Activated CD4-positive, alpha-beta T cell treated with anti-CD3 and anti-CD28 coated beads, Interleukin-2, amount 50 U/mL, for 4 hours (primary cell): ENCODE measurements around the gene ANKRD65.
A peak's percentile ranks its signal among the peaks of the same experiment; 100 is the strongest.
"Not testable (repeated sequence)": the region's sequence is repeated elsewhere in the genome, so short reads cannot be mapped to it uniquely, and the experiment has no call there.

Experiments
- DNase-seq, 2 experiments: peaks; one replicate each; pipeline ENCODE4 v3.0.0-alpha.2; 2020

The ANKRD65 gene

DNA sequence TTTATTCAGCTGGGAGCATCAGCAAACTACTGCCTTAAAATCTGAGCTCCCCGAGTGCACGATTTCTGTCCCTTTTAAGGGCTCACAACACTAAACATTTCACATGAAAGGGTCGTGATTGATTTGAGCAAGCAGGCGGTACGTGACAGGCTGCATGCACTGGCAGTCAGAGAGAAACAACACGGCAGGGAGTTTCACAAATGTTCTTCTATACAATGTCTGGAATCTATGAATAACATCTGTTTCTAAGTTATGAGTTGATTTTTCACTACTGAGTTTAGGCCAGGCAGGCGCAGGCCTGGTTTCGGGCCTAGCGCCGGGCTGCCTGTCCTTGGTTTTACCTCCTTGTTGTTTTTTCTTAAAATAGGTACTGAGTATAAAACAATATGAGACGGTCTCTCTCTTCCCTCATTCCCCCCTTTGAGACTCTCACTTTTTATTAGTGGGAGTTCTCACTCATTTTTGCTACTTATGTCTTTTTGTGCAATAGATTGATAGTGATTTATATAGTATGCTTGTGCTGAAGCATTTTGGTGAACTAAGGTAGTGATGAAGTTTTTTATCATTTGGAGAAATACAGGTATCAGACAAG, 8.7 kb downstream of the ANKRD65 start:
- not testable (repeated sequence) for DNase-seq

GRCh38 chr1:1411626-1412025, 9.4 kb downstream of the ANKRD65 start:
- no peak for DNase-seq

DNA sequence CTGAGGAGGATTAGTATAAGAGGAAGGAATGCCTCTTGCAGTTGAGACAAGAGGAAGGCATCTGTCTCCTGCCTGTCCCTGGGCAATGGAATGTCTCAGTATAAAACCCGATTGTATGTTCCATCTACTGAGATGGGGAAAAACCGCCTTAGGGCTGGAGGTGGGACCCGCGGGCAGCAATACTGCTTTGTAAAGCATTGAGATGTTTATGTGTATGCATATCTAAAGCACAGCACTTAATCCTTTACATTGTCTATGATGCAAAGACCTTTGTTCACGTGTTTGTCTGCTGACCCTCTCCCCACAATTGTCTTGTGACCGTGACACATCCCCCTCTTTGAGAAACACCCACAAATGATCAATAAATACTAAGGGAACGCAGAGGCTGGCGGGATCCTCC, 10.8 kb downstream of the ANKRD65 start:
- DNase-seq: not testable (repeated sequence)

GRCh38 chr1:1407636-1408318, 13.3 kb downstream of the ANKRD65 start:
- no peak for DNase-seq

DNA sequence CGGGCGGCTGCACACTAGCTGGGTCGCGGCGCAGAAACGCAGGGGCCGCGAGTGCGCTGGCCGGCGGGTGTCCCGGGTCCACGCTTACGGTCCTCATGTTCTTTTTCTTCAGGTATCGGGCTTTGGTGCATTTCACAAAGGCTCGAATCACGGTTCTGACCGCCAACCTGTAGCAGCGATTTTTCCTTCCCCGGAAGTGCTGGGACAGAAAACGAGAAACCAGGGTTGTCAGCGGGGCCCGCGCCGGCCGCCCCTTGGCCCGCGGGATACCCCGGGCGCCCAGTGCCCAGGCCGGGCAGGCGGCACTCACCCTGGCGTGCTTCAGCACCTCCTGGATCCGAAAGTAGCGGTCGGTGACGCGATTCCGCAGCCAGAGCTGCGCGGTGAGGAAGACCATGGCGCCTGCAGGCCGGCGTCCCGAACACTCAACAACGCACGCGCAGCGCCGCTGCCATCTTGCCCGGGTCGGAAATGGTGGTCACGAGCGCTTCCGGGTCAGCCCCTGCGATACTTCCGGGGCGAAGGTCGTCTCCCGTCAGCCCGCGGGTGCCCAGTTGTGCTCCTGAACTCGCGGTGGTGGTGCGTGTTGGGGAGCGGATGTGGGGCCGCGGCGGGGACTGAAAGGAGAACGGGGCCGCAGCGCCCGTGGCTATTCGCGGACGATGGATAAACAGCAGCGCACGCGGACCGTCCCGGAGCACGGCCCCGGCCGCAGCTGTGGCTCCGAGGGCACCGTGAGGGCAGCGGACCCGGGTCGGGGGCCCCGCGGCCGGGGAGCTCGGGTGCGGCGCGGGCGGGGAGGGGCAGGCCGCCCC, 14.0 kb downstream of the ANKRD65 start, which contains the start of gene MRPL20:
TSS of gene MRPL20 (minus strand) at position 473 of the 815 bp plus-strand sequence. CDS start at position 397, 76 bp downstream.
- DNase-seq: peak; percentile 93 to 94

DNA sequence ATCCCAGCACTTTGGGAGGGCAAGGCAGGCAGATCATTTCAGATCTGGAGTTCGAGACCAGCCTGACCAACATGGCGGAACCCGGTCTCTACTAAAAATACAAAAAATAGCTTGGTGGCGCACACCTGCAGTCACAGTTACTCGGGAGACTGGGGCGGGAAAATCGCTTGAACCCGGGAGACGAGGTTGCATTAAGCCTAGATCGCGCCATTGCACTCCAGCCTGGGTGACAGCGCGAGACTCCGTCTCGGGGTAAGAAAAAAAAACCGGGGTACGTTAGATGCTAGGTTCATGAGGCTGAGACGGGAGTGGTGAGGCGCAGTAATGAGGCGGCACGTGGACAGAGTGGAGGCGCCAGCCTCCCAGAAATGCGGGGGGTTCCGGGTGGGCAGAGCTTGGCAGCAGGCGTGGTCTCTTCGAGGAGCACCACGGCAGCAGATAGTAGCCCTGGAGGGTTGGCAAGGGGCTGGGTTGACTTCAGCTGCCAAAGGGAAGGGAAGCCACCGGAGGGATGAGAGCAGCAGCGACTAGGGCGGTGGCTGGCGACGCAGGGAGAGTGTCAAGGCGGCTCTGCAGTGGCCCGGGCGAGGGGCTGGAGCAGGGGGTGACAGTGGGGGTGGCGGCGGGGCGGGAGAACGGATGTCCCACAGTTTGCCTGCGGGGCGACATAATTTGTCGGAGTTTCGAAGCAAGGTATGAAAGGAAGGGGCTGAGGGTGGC, 14.8 kb downstream of the ANKRD65 start:
- DNase-seq: no peak

DNA sequence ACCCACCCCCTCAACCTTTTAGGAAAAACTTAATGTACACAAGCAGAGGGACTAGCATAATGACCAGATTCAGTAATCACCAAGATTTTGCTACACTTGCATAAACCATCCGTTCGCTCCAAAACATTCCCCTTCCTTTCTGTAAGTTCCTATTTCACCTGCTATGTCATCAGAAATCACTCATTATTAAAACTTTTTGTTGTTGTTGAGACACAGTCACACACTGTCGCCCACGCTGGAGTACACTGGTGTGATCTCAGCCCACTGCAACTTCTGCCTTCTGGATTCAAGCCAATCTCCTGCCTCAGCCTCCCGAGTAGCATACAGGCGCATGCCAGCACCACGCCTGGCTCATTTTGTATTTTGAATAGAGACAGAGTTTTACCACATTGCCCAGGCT, 17.4 kb downstream of the ANKRD65 start:
- DNase-seq: no peak

GRCh38 chr1:1402901-1403392, 18.1 kb downstream of the ANKRD65 start:
- DNase-seq: not testable (repeated sequence)

DNA sequence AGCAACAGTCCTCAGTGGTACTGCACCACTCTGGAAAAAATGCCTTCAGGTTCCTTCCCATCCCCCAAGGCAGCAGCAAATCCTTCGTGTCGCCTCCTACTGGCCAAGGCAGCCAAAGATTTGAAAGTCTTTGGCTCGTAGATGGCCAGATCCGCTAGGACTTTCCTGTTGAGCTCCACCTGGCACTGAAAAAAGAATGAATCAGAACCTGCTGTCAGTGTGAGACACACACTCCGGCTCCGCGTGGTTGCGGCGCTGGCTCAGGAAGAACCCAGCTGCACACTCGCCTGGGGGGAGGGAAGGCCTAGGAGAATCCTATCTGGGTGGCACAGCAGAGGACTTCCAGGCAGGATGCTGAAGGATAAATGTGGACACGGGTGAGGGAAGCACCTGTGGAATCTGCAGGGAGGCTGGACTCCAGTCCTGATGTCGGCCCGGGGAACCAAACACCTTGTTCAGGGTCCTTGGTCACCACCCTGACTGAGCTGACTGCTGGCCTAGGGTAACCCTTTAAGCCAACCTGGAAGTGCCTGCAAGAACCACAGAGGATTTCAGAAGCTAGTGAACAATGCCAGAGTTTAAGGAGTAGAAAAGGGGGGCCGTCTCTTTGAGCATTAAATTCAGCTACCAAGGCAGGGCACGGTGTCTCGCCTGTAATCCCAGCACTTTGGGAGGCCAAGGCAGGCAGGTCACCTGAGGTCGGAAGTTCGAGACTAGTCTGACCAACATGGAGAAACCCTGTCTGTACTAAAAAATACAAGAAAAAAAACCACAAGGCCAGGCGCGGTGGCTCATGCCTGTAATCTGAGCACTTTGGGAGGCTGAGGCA, 18.8 kb downstream of the ANKRD65 start:
- peak; percentile 29 to 32 for DNase-seq

- DNase-seq: no peak
Measured at GRCh38 chr1:1401457-1402010, 19.5 kb downstream of the ANKRD65 start.

GRCh38 chr1:1400576-1401456, 20.3 kb downstream of the ANKRD65 start:
- DNase-seq: no peak

- DNase-seq: no peak
Measured at GRCh38 chr1:1399872-1400575, 21.1 kb downstream of the ANKRD65 start.

DNA sequence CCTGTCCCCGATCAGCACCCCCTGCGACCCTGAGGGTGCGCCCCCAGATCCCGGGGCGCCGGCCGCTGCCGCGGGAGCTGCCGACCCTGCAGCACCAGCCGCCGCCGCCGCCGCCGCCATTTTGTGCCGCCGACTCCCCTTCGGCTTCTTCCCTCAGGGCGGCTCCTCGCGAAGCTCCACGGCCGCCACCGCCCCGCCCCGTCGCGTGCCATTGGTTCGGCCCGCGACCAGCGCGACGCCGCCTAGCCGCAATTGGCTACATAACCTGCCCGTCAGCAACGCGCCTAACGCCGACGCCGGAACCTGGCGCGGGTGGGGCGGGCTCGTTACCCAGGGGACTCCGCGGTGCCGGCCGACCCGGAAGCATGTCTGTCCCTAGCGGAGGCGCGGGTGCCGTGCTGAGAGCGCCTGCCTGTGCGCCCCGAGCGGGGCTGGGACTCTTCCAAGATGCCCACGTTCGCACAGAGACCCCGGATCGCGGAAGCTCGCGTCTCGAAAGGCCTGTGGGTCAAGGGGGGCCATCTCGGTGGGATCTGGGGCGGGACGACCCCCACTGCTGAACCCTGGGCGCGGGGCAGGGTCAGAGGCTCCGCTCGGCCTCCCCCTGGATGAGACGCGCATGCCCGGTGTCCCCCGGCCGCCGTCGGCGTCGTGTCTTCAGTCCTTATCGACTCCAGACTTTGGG, 21.7 kb downstream of the ANKRD65 start, which contains the start of gene CCNL2:
TSS of gene CCNL2 (minus strand) at position 149 of the 685 bp plus-strand sequence. CDS start at position 120, 29 bp downstream.
- peak; percentile 99 for DNase-seq

- DNase-seq: no peak
Measured at GRCh38 chr1:1398677-1399186, 22.3 kb downstream of the ANKRD65 start.

DNA sequence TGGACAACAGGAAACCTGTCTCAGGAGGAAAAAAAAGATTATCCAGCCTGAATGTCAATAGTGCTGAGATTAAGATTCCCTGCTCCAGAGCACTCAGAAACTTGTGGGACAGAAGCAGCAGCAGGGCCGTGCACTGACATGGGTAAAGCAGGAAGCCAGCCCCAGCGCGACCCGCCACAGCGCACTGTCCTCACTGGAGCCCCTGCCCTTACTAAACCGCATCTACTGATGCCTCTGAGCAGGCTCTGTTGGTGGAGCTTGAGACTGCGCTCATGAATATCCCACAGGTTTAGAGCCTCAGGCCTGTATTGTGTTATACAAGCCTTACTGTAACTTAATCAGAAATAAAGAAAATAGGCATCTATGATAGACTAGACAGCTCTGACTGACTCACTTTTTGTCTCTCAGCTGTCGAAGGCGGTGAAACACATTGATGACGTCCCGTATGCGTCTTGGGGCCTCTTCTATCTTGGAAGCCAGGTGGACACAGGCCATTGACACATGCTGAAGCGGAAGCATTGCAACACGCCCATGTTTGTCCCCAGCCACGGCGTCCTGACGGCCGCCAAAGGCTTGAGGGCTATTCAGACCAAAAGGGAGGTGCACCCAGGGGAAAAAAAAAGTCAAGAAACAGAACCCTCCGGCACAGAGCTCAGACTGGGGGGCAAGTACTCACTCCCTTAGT, 23.1 kb downstream of the ANKRD65 start:
- no peak for DNase-seq

DNA sequence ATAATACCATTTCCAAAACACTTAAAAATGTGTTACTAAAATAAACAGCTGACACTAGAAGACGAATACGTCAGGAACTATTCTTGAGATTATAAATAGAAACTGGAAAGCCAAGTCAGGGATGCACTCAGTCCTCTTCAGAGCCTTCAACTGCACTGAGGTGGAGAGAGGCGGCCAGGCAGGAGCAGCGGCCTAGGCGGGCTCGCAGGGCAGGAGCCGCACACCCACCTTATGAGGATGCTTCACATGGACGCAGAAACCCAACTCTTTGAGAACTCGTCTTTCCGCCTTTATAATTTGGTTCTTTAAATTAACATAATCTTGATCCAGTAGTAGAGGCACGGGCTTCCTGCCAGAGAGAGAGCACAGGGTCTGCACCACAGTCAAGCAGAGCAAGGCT, 25.9 kb downstream of the ANKRD65 start:
- no peak for DNase-seq

DNA sequence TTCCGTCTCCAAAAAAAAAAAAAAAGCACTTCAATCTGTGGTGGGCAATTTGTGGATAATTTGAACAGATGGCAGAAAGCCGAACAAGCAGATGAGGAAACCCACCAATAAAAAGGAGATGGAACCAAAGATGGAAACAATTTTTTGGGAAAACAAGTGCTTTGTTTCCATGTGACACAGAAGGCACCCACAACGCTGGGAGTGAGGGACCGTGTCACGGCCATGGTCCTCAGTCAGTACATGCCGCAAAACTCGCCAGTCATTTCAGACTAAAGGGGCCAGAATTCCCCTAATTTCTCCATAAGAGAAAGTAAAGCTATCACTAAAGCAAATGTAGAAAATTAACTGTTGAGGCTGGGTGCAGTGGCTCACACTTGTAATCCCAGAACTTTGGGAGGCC, 27.0 kb downstream of the ANKRD65 start:
- DNase-seq: no peak

DNA sequence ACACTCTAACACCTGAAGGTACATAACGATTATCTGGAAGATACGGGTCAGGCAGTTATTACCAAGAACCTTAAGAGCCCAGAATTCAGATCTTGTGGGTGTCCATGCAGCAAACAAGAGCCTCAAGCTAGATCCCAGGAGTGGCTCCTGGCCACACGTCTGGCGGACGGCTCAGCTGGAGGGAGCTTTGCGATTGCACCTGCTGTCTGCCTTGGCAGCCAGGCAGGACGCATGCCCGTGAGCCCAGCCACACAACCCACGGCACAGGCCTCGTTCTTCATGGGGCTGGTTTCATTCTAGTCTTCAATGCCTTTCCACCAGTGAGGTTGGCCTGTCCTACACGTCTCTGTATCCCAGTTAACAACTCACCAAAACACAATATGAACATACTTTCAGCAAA, 27.6 kb downstream of the ANKRD65 start:
- DNase-seq: no peak
